Measurements from ENCODE around the gene SEC16A.

Gene SEC16A

GRCh38 chr9:136470792-136471469, 11.9 kb downstream of the SEC16A start:
- in situ Hi-C loops (cut with HindIII; ENCODE audit: low sequenced_read_pairs): no loop called here

GRCh38 chr9:136470356-136470755, 12.5 kb downstream of the SEC16A start:
- in situ Hi-C loops (cut with HindIII; ENCODE audit: low sequenced_read_pairs): no loop called here

DNA sequence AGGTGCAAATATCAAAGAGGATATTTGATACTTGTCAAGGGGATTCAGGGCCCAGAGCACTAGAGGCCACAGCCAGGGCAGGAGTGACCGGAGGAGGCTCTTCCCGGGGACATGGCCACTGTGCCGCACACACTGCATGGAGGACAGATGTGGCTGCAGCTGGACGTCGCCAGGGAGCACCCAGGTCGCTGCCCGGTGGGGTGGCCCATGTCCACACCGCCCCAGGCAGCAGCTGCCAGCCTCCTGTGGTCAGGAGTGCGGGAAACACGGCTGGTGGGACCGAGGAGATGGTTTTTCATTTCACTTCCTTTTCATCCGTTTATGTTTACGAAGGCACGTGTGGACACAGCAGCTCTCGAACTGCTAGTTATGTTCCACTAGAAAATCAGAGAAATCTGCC, 15.1 kb downstream of the SEC16A start:
- in situ Hi-C loops (cut with HindIII; ENCODE audit: low sequenced_read_pairs): no loop called here

DNA sequence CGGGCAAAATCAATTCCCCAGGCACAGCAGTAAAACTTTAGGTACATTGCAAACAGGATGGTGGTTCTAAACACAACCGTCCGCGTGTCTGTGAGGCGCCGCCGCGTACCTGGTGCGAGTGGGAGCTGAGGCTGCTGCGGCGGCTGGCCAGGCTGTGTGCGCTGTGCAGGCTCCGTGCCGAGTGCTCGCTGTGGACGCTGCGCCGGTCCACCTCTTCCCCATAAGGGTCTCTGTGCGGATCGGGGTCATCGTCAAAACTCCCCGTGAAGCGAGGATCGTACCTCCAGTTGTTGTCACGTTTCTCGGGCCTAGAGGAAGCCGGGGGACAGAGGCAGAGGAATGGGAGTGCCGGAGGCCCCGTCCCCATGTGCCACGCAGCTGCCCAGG, 16.7 kb downstream of the SEC16A start:
- in situ Hi-C loops (cut with HindIII; ENCODE audit: low sequenced_read_pairs): no loop called here

- in situ Hi-C loops (cut with HindIII; ENCODE audit: low sequenced_read_pairs): no loop called here
Measured at GRCh38 chr9:136465500-136466154, 17.2 kb downstream of the SEC16A start.

DNA sequence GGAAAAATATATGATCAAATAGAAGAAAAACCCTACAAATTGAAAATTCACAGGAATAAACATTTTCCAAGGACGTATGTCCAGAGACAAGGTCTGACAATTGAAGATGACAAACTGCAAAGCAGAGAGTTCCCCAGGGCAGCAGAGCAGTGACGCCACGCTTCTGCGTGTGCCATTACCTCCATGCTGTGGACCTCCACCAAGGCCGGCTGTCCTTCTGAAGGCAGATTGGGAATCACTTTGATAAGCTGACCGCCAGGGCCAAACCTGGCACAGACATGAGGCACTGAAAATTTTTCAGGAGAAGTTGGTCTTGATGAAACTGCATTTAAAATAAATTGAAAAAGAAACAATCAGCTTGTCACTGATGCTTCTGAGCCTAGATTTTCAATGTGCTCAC, 18.6 kb downstream of the SEC16A start:
- in situ Hi-C loops (cut with HindIII; ENCODE audit: low sequenced_read_pairs): no loop called here

- in situ Hi-C loops (cut with HindIII; ENCODE audit: low sequenced_read_pairs): no loop called here
Measured at GRCh38 chr9:136463578-136463977, 19.3 kb downstream of the SEC16A start.

- in situ Hi-C loops (cut with HindIII; ENCODE audit: low sequenced_read_pairs): no loop called here
Measured at GRCh38 chr9:136462664-136463063, 20.2 kb downstream of the SEC16A start.

GRCh38 chr9:136460772-136461325, 22.0 kb downstream of the SEC16A start:
- in situ Hi-C loops (cut with HindIII; ENCODE audit: low sequenced_read_pairs): no loop called here

DNA sequence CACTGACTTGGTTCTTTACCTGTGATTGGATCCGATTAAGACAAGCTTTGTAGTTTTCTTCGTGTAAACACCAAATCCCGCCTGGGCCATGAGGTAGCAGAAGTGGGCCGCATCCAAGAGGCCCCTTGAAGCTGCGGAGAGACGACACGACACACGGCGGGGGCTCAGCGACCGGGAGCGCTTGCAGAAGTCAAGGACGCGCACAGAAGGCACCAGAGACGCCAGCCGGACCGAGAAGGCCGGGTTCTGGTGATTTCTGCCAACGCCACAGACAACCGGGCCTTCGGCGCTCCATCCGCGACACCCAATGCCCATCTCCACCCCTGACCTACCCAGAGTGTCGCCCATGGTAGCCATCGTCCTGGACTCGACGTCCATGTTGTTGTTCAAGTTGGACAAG, 23.4 kb downstream of the SEC16A start:
- in situ Hi-C loops (cut with HindIII; ENCODE audit: low sequenced_read_pairs): no loop called here

DNA sequence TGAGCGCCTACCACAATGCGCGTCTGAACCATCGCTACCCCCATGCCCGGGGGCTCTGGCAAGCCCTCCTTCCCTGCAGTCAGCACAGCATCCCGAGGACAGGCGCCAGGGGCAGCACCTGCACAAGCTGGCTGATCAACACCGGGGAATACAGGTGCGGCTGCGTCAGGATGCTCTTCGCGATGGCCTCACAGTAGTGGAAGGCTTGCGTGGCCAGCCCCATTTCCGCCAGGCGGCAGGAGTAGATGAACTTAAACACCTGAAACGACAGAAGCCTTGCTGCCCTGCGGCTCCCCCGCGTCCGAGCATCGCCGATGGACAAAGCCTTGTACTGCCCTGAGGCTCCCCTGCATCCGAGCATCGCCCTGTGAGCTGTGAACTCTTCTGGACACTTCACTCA, 25.5 kb downstream of the SEC16A start:
- in situ Hi-C loops (cut with HindIII; ENCODE audit: low sequenced_read_pairs): no loop called here

GRCh38 chr9:136456258-136456657, 26.6 kb downstream of the SEC16A start:
- in situ Hi-C loops (cut with HindIII; ENCODE audit: low sequenced_read_pairs): no loop called here

GRCh38 chr9:136455043-136456002, 27.5 kb downstream of the SEC16A start:
- in situ Hi-C loops (cut with HindIII; ENCODE audit: low sequenced_read_pairs): no loop called here

DNA sequence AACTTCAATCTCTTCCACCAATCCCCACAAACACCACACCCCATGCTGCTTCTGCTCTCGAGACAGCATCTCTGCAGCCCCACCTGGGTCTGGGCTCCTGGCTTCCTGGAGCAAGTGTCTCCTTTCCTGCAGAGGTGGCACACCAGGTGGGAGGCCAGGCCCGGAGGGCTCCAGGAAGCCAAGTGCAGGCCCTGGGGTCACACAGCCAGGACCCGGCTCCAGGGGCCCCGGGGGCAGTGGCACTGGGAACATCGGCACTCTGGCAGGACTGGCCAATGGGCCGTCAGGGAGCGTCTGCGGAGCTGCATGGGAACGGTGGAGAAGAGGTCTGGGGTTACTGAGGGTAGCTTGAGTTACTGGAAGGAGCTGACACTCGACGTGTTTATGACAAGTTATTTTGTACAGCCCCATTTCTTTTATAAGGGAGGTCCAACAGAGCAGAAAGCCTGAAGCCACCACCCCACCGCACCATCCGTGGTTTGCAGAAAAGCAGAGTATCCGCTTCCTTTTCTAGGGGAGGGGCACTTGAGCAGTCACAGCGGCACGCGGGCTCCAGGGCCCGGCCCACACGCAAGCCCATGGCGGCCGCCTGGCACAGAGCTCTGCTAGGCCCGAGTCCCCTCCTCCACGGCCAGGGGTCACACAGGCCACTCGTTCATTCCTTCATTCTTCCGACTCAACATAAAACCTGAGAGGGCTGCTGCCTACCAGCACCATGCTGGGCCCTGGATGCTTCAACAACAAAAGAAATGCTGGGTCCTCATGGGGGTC, 28.6 kb downstream of the SEC16A start:
- in situ Hi-C loops (cut with HindIII; ENCODE audit: low sequenced_read_pairs): no loop called here

DNA sequence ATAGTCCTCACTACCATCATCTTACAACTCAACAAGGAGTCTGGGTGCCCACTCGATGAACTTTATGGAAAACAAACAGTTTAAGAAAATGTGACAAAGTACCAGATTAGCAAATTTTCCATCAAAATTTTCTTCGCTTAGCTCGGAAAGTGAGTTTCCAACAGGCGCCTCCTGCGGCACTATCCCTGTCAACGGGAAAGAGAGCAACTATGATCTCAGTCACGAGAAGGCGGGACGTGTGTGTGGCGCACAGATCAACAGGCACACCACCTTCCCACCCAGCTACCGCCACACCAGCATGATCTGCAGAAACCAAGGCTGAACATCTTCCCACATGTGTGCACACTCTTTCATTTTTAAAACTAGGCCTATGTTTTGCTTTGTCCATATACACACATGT, 29.5 kb downstream of the SEC16A start:
- in situ Hi-C loops (cut with HindIII; ENCODE audit: low sequenced_read_pairs): no loop called here

GRCh38 chr9:136451221-136451877, 31.5 kb downstream of the SEC16A start:
- in situ Hi-C loops (cut with HindIII; ENCODE audit: low sequenced_read_pairs): no loop called here

GRCh38 chr9:136448655-136449054, 34.2 kb downstream of the SEC16A start:
- in situ Hi-C loops (cut with HindIII; ENCODE audit: low sequenced_read_pairs): loop anchor here (5.0 to 10.0 kb wide), 4 partner anchors 39 to 204 kb away; partner anchors contain the start of gene QSOX2

DNA sequence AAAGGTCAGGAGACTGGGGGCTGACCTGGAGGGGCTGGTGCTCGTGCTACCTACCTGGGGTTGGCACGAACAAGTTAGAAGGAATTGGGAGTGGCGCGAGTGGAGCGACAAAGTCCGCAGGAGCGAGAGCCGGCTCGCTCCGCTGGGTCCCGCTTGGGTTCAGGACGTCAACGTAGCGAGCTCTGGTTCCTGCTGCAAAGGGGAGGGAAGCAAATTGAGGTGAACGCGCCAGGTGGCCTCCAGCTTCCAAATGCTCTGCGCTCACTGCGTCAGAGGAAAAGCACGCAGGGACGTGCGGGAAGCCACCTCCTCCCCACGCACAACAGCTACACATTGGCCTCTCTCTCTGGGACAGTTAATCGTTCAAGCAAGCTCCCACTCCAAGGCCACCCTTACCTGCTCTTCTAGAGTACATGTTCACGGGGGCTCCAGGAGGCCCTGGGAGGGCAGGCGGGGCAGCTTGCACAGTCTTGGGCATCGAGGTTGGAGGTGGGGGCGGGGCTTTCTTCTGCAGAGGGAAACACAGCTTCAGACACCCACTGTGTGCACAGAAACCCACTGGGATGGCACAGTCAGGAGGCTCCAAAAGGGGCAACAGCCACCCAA, 35.6 kb downstream of the SEC16A start:
- in situ Hi-C loops (cut with HindIII; ENCODE audit: low sequenced_read_pairs): loop anchor here (5.0 to 10.0 kb wide), 4 partner anchors 40 to 202 kb away; partner anchors contain the start of gene QSOX2

- in situ Hi-C loops (cut with HindIII; ENCODE audit: low sequenced_read_pairs): loop anchor here (5.0 to 10.0 kb wide), 4 partner anchors 42 to 201 kb away; partner anchors contain the start of gene QSOX2
Measured at GRCh38 chr9:136445799-136446198, 37.0 kb downstream of the SEC16A start.

Measured in endothelial cell of hepatic sinusoid (primary cell).